ENCODE measurements around the gene KRTAP4-5. TPM values are rescaled to one million over a fixed set of nuclear protein-coding genes. Genes with fewer than 3 reads are reported as not detected.
"Not testable (repeated sequence)": the region's sequence is repeated elsewhere in the genome, so short reads cannot be mapped to it uniquely, and the experiment has no call there.

KRTAP4-5 gene
- total RNA-seq, 1 donor from 2014 or later = not detected

DNA sequence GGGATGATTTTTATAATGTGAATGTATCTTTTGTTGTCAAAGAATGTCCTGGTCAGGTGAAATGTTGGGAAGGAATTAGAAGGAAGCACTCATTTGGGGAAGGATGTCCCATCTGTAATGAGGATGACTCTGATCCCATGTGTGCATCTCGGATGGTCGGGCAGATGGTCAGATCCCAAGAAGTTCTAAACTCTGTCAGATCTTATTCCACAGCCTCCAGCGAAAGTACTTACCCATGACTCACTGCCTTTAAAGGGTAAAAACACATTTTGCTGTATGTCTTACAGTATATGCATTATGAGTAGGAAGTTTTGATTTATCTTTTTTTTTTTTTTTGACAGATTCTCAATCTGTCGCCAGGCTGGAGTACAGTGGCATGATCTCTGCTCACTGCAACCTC lies 30.9 kb downstream of the KRTAP4-5 start:
- Histone ChIP-seq H3K36me3 (ENCODE audit: control insufficient read depth, insufficient read depth, low read length) (no peaks in the 10 kb centered on the region), H3K4me3 (ENCODE audit: low read depth, low read length) (no peak overlapping the region), H3K27me3 (ENCODE audit: control insufficient read depth, insufficient read depth, low read length) (no peaks in the 10 kb centered on the region)
- TF ChIP-seq, protein P1, sequence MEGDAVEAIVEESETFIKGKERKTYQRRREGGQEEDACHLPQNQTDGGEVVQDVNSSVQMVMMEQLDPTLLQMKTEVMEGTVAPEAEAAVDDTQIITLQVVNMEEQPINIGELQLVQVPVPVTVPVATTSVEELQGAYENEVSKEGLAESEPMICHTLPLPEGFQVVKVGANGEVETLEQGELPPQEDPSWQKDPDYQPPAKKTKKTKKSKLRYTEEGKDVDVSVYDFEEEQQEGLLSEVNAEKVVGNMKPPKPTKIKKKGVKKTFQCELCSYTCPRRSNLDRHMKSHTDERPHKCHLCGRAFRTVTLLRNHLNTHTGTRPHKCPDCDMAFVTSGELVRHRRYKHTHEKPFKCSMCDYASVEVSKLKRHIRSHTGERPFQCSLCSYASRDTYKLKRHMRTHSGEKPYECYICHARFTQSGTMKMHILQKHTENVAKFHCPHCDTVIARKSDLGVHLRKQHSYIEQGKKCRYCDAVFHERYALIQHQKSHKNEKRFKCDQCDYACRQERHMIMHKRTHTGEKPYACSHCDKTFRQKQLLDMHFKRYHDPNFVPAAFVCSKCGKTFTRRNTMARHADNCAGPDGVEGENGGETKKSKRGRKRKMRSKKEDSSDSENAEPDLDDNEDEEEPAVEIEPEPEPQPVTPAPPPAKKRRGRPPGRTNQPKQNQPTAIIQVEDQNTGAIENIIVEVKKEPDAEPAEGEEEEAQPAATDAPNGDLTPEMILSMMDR (IDR thresholded peaks at IDR 0.05; ENCODE audit: insufficient read depth, low read length, severe bottlenecking) = no peak
- FAIRE-seq = no peak
- DNase-seq (ENCODE audit: low read depth) = no peak

DNA sequence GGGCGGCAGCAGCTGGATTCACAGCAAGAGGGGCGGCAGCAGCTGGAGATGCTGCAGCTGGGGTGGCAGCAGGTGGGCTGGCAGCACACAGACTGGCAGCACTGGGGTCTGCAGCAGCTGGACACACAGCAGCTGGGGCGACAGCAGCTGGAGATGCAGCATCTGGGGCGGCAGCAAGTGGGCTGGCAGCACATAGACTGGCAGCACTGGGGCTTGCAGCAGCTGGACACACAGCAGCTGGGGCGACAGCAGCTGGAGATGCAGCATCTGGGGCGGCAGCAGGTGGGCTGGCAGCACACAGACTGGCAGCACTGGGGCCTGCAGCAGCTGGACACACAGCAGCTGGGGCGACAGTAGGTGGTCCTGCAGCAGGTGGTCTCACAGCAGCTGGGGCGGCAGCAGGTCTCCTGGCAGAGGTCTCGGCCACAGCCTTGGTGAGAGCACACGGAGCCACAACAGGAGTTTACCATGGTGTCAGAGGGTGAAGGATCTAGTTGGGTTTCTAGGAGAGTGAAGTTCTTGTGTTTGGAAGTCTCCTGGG lies 31.7 kb downstream of the KRTAP4-5 start, which contains the start of gene KRTAP4-11:
Gene KRTAP4-11, minus strand, starts transcription at position 528 of the 541 bp plus-strand sequence. Its CDS starts 58 bp downstream, at position 470.
- DNase-seq (ENCODE audit: low read depth); H3K4me3 ChIP-seq (ENCODE audit: low read depth, low read length); H3K36me3 ChIP-seq (ENCODE audit: control insufficient read depth, insufficient read depth, low read length); H3K27me3 ChIP-seq (ENCODE audit: control insufficient read depth, insufficient read depth, low read length); FAIRE-seq: not testable (repeated sequence)

DNA sequence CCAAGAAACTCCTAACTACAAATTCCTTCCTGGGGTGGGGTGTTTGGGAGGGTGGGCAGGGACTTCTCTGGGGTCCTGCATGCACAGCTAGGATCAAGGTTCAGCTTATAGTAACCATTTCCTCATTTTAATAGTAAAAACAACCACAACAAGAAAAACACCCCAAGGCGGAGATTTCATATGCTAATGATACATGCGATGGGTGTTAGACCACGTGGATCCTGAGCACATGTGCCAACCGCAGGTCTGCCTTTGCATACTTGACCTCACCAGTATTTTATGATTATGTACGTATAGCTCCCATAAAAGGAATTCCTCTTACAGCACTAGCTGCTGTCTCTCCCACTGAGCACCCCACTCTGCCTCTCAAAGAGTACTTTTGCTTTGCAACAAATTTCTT lies 33.3 kb downstream of the KRTAP4-5 start:
- H3K27me3 ChIP-seq (ENCODE audit: control insufficient read depth, insufficient read depth, low read length) = no peaks in the 10 kb centered on the region
- FAIRE-seq (no peak), DNase-seq (ENCODE audit: low read depth) (no peak)
- no peaks in the 10 kb centered on the region for H3K36me3 ChIP-seq (ENCODE audit: control insufficient read depth, insufficient read depth, low read length)
- TF ChIP-seq, protein P1 (IDR thresholded peaks at IDR 0.05; ENCODE audit: insufficient read depth, low read length, severe bottlenecking) = no peak
- no peak overlapping the region for H3K4me3 ChIP-seq (ENCODE audit: low read depth, low read length)

DNA sequence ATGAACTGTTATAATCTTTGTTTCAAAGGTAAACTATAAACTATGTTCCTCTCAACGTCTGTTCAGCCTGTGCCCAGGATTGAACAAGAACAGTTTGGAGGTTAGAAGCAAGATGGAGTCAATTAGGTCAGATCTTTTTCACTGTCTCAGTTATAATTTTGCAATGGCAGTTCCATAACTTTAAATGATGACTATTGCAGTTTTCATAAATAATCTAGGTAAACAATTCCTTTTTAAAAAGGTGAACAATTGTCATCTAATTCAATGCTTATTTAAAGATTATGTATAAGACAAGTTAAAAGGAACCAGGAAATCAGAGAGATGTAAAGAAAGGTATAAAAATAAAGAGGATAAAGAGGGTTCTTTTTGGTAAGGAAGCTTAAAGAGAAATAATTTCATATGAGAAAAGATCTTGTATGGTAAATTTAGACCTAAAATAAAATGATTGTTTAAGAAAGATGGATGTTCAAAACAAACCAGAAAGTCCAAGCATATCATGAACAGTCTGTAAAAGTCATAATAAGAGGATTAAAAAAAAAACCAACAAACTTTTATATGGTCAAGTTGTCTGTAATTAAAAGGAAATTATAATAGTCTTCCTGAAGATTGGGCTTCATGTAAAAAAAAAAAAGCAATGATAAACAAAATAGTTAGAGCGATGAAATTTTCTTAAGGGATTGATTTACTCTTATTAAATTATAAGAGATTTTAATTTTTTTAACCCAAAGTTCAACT lies 38.3 kb downstream of the KRTAP4-5 start:
- no peaks in the 10 kb centered on the region for H3K27me3 ChIP-seq (ENCODE audit: control insufficient read depth, insufficient read depth, low read length)
- DNase-seq (ENCODE audit: low read depth) (no peak), FAIRE-seq (no peak)
- no peak overlapping the region for H3K4me3 ChIP-seq (ENCODE audit: low read depth, low read length)
- H3K36me3 ChIP-seq (ENCODE audit: control insufficient read depth, insufficient read depth, low read length) = no peaks in the 10 kb centered on the region
- TF ChIP-seq, protein P1 (IDR thresholded peaks at IDR 0.05; ENCODE audit: insufficient read depth, low read length, severe bottlenecking) = no peak

DNA sequence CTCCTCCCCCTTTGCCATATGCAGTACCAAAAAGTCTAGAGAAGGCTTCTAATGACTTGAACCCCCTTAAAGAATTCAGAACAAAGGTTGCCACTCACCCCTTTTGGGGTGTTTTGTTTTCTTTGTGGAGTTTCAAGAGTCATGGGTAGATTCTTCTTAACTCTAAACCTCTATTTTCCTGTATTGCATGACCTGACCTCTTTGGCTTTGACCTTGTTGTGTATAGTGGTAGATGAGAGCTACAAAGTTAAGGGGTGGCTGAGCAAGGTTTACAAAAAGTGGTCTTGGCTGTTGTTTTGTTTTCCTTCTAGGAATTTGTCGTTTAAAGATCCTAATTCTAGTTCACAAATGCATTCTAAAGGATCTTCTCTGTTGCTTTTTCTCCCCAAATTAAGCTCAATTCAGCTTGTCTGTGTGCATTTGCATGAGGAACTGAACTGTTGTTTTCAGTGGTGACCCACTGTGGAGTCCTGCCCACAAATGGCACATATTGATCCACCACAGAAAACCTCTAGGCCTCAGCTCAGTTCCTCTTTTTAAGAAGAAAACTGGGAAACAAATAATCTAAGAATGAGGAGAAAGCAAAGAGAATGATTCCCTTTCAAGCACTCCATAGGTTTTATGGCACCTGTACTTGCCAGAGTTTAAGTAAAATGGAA lies 40.8 kb downstream of the KRTAP4-5 start:
- not testable (repeated sequence) for H3K36me3 ChIP-seq (ENCODE audit: control insufficient read depth, insufficient read depth, low read length); H3K27me3 ChIP-seq (ENCODE audit: control insufficient read depth, insufficient read depth, low read length); H3K4me3 ChIP-seq (ENCODE audit: low read depth, low read length); DNase-seq (ENCODE audit: low read depth); FAIRE-seq

DNA sequence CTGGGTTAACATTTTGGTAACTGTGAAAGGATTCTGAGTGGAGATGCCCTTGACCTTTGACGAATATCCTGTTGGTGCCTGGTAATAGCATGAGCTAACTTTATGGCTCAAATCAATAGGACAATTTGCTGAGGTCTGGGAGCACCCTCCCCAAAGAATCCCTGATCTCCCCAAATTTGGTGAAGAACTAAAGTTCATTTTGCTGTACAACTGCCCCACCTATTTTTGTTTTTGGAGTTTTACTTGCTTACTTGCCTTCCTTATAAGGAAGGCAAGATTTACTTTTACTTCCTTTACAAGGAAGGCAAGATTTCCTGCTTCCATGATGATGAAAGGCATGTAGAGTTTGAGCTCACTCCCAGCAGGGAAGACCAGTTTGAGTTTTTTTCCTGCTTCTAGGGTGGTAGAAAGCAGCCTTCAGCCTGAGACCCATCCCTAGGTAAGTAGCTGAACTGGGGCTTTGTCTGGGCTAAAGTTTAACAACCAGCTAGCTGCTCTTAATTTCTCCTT lies 41.6 kb downstream of the KRTAP4-5 start:
- FAIRE-seq (no peak), DNase-seq (ENCODE audit: low read depth) (peak; percentile 8)
- H3K4me3 ChIP-seq (ENCODE audit: low read depth, low read length) = no peak overlapping the region
- no peaks in the 10 kb centered on the region for H3K27me3 ChIP-seq (ENCODE audit: control insufficient read depth, insufficient read depth, low read length)
- TF ChIP-seq, protein P1 (IDR thresholded peaks at IDR 0.05; ENCODE audit: insufficient read depth, low read length, severe bottlenecking) = no peak
- H3K36me3 ChIP-seq (ENCODE audit: control insufficient read depth, insufficient read depth, low read length) = no peaks in the 10 kb centered on the region

DNA sequence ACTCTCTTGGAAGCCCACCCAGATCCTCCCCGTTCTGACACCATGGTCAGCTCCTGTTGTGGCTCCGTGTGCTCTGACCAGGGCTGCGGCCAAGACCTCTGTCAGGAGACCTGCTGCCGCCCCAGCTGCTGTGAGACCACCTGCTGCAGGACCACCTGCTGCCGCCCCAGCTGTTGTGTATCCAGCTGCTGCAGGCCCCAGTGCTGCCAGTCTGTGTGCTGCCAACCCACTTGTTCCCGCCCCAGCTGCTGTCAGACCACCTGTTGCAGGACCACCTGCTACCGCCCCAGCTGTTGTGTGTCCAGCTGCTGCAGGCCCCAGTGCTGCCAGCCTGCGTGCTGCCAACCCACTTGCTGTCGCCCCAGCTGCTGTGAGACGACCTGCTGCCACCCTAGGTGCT lies 44.3 kb downstream of the KRTAP4-5 start, which contains the start of gene KRTAP4-9:
Gene KRTAP4-9, plus strand, starts transcription at position 43 of the 400 bp plus-strand sequence. Its CDS starts 0 bp downstream, at position 43.
- H3K4me3 ChIP-seq (ENCODE audit: low read depth, low read length); DNase-seq (ENCODE audit: low read depth); FAIRE-seq: not testable (repeated sequence)

DNA sequence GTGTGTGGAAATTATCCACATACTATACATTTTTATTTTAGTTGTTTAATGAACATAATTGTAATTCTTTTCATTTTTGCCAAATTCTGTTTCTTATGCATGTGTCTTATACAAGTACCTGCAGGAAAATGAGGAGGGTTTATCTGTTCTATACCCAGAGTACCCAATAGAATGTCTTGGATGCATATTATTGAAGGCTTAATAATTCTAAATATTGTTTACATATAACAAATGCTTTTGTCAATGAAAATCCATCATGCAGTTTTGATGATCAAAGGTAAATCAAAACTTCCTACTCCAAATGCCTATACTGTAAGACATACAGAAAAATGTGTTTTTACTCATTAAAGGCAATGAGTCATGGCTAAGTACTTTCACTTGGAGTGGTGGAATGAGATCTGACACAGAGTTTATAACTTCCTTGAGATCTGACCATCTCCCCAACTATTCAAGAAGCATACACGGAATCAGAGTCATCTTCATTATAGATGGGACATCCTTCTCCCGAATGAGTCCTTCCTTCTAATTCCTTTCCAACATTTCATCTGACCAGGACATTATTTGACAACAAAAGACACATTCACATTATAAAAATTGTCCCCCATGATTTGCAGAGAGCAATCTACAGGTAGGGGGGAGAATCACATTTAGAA lies 45.1 kb downstream of the KRTAP4-5 start:
- not testable (repeated sequence) for H3K4me3 ChIP-seq (ENCODE audit: low read depth, low read length); H3K36me3 ChIP-seq (ENCODE audit: control insufficient read depth, insufficient read depth, low read length); H3K27me3 ChIP-seq (ENCODE audit: control insufficient read depth, insufficient read depth, low read length); FAIRE-seq
- peak; percentile 46 for DNase-seq (ENCODE audit: low read depth)

More for the DNA sequence above, 44.3 kb downstream of the KRTAP4-5 start, which contains the start of gene KRTAP4-9:
- not testable (repeated sequence) for H3K36me3 ChIP-seq (ENCODE audit: control insufficient read depth, insufficient read depth, low read length); H3K27me3 ChIP-seq (ENCODE audit: control insufficient read depth, insufficient read depth, low read length)

Data from bronchial epithelial cell (primary cell).